NCI-H2196 (cell line): ENCODE results near the gene CCDC188.

Experiments used
- DNase-seq: peaks from one replicate; lab custom pipeline; 2025; ENCODE audit not compliant: unreplicated experiment; lab: John Stamatoyannopoulos, UW

Gene CCDC188

GRCh38 chr22:20150381-20151275 lies at the start of gene CCDC188:
TSS of gene CCDC188 (minus strand) at chr22:20151055. CDS start at chr22:20150986, 69 bp downstream.
- no peak for DNase-seq

- DNase-seq = no peak
These were observed 49.1 kb upstream of the CCDC188 start for GRCh38 chr22:20199906-20200305.

- no peak for DNase-seq
These were observed 48.6 kb upstream of the CCDC188 start for GRCh38 chr22:20199413-20199842.

GRCh38 chr22:20198557-20199319 lies 47.9 kb upstream of the CCDC188 start:
- no peak for DNase-seq

GRCh38 chr22:20197407-20198030 lies 46.7 kb upstream of the CCDC188 start:
- no peak for DNase-seq

- DNase-seq = no peak
These were observed 45.4 kb upstream of the CCDC188 start for GRCh38 chr22:20196094-20196842.

- DNase-seq = no peak
These were observed 44.1 kb upstream of the CCDC188 start for GRCh38 chr22:20194681-20195593.

GRCh38 chr22:20193761-20194494 lies 43.1 kb upstream of the CCDC188 start:
- DNase-seq = no peak

GRCh38 chr22:20192972-20193760 lies 42.3 kb upstream of the CCDC188 start:
- DNase-seq = no peak

GRCh38 chr22:20192293-20192971 lies 41.6 kb upstream of the CCDC188 start:
- no peak for DNase-seq

- no peak for DNase-seq
These were observed 40.9 kb upstream of the CCDC188 start for GRCh38 chr22:20191803-20192202.

- no peak for DNase-seq
These were observed 40.2 kb upstream of the CCDC188 start for GRCh38 chr22:20191000-20191515.

GRCh38 chr22:20188567-20188877 lies 37.7 kb upstream of the CCDC188 start:
- DNase-seq = no peak

GRCh38 chr22:20187777-20188566 lies 37.1 kb upstream of the CCDC188 start:
- no peak for DNase-seq

- no peak for DNase-seq
These were observed 36.2 kb upstream of the CCDC188 start for GRCh38 chr22:20186871-20187546.

GRCh38 chr22:20186183-20186870 lies 35.5 kb upstream of the CCDC188 start:
- no peak for DNase-seq
